G401 (cell line): ENCODE results near the gene ZNF667. TPM values are rescaled to one million over a fixed set of nuclear protein-coding genes. Genes with fewer than 3 reads are reported as not detected.

Experiments used
- DNase-seq: peaks from one replicate; pipeline ENCODE4 v3.0.0-alpha.2; 2015; ENCODE audit warnings: low spot score
- in situ Hi-C: cut with HindIII; loops from 2 replicates; pipeline ENCODE4 v1.10.0; 2016; ENCODE audit warnings: low sequenced_read_pairs, mixed read lengths
- total RNA-seq: library from RNA; depleted of rRNA; stranded (reverse); fragments of >200 nt; shearing (Covaris generic); gene quantifications from 2 replicates; pipeline ENCODE4 v1.2.3, GENCODE V29; 2014; rRNA removed

ZNF667 gene
- total RNA-seq, 1 experiment from 2014 or later, result 28.3 TPM

DNA sequence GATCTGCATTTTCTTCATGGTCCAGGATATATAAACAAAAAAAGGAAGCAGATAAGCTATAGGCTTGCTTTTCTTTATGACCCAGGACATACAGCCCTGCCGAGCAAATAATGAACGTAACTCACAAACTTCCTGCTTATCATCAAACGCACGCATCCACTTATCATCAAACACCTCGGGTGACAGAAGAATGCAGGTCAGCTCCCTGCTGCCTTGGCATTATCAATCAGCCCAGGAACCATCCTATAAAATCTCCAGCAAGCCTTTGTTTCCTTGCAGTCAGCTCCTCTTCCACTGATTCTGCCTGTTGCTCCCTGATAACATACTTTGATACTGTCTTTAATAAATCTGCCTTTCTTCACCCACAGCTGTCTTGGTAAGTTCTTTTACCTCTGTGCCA is 78.3 kb downstream of the ZNF667 start:
- in situ Hi-C loops, result no loop called here
- DNase-seq, result no peak

DNA sequence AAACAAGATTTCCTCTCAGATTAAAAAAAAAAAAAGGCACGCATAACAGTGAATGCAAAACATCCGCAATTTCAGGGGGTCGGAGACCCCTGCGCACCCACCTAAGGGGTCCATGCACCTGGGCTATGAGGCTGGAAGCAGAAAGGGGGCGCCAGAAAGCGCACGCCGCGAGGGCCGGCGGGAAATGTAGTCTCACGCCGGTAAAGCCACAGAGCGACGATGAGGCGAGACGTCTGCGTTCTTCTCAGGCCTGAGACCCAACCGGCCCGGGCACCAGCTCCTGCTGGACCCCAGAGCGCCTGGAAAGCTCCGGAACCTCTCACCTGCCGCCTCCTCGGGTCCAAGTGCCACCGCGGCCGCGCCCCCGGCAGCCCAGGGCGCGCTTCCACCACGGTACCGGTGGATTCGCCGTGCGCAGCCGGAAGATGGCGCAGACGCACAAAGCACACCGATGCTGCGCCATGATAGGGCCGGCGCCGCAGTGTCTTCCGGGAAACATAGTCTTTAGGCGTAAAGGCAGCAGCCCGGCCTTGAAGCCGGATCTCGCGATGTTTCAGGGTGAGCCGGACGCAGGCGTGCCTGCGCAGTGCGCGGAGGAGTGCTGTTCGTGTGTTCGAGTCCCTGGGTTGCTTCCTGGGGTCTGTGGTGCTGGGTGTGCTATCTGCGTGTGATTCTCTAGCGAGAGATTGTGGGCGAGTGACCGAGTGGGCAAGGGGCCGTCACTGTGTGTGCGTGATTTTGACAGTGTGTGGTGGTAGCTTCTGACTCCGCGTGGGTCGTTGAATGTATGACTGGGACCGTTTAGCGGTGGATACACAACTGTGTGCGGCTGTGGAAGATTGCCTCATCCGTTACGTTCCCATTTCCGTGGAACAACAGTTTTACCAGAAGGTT is 83.8 kb downstream of the ZNF667 start, which contains the start of gene ZNF582:
ZNF582 (minus strand) TSS at position 416 of the 894 bp plus-strand sequence. CDS start 1,782 bp downstream, outside the sequence.
- DNase-seq, result peak; percentile 97
- in situ Hi-C loops, result no loop called here

Other genes with a start within 250 kb of the ZNF667 start
- not detected in 2 replicates for gene EDDM13, start 204.6 kb downstream of the ZNF667 start, total RNA-seq
- 12.1 and 17.6 TPM in 2 replicates for gene ZSCAN5A, start 162.5 kb downstream of the ZNF667 start, total RNA-seq
- 0.43 and 1.8 TPM in 2 replicates for gene ZNF582, start 83.8 kb downstream of the ZNF667 start, total RNA-seq
- 2.1 and 5.2 TPM in 2 replicates for gene ZNF583, start 73.0 kb downstream of the ZNF667 start, total RNA-seq
- gene ZNF471, start 30.5 kb upstream of the ZNF667 start, total RNA-seq, result 1.2 and 1.5 TPM in 2 replicates
- 3.1 and 4.5 TPM in 2 replicates for gene ZFP28, start 61.6 kb upstream of the ZNF667 start, total RNA-seq
- 2.5 and 3.2 TPM in 2 replicates for gene ZNF470, start 90.1 kb upstream of the ZNF667 start, total RNA-seq
- 7.1 and 13.5 TPM in 2 replicates for gene ZNF71, start 118.0 kb upstream of the ZNF667 start, total RNA-seq
- gene SMIM17, start 165.8 kb upstream of the ZNF667 start, total RNA-seq, result 0.10 TPM in 1 of 2 replicates, not detected in the other
- gene ZNF835, start 194.4 kb upstream of the ZNF667 start, total RNA-seq, result 0.37 TPM in 1 of 2 replicates, not detected in the other